HEK293 (cell line): ENCODE results near the gene CFAP119.

Experiments used
- CTCF ChIA-PET: fragments of 350-600 bp; formaldehyde crosslinking; extraction: SDS; loops from one replicate; lab custom pipeline; 2021; ENCODE audit warnings: antibody characterized with exemption; lab: Yijun Ruan, JAX
- POLR2A ChIA-PET: fragments of 300-600 bp; formaldehyde crosslinking; extraction: SDS; loops from one replicate; lab custom pipeline; 2020; ENCODE audit warnings: antibody characterized with exemption, inconsistent platforms; lab: Yijun Ruan, JAX
- H3K27ac ChIP-seq: fragments of 200-500 bp; sonication (Bioruptor generic); 2 replicates; pipeline ENCODE4 v1.5.1; 2014; ENCODE audit warnings: low read depth, low read length, control low read depth, inconsistent platforms; ENCODE audit errors: extremely low read depth
- H3K36me3 ChIP-seq, 2 experiments: fragments of 200-500 bp in 1 of 2; sonication (Bioruptor generic) in 1 of 2; 1 replicate in 1 of 2; 2 replicates in 1 of 2; pipeline ENCODE4 v1.5.1; 2014 to 2017; ENCODE audit warnings: inconsistent platforms in 2 of 2, low read length in 2 of 2; ENCODE audit not compliant: control insufficient read depth in 2 of 2, insufficient read depth in 1 of 2
- H3K4me1 ChIP-seq: fragments of 200-500 bp; sonication (Bioruptor generic); 2 replicates; pipeline ENCODE4 v1.5.1; 2014; ENCODE audit warnings: mild to moderate bottlenecking, low read length, inconsistent platforms; ENCODE audit not compliant: control insufficient read depth, insufficient read depth
- H3K4me3 ChIP-seq: 2 replicates; pipeline ENCODE4 v1.5.1; 2011; ENCODE audit warnings: low read depth, mild to moderate bottlenecking, control low read depth, low read length, moderate library complexity
- H3K9me3 ChIP-seq: fragments of 200-500 bp; sonication (Bioruptor generic); 2 replicates; pipeline ENCODE4 v1.5.1; 2014; ENCODE audit warnings: low read depth, low read length, inconsistent platforms; ENCODE audit not compliant: control insufficient read depth, insufficient read depth
- AEBP2 ChIP-seq: fragments of 450-650 bp; formaldehyde crosslinking; IDR thresholded peaks from 2 replicates; pipeline ENCODE4 v1.5.1; 2016; ENCODE audit warnings: missing biosample characterization, missing genetic modification characterization, borderline replicate concordance
- KLF16 ChIP-seq: fragments of 450-650 bp; formaldehyde crosslinking; IDR thresholded peaks from 2 replicates; pipeline ENCODE4 v1.5.1; 2017; ENCODE audit warnings: missing biosample characterization, missing genetic modification characterization
- RBAK ChIP-seq: fragments of 450-650 bp; formaldehyde crosslinking; IDR thresholded peaks from 2 replicates; pipeline ENCODE4 v1.5.1; 2016; ENCODE audit warnings: missing biosample characterization, missing genetic modification characterization
- TRIM28 ChIP-seq: IDR thresholded peaks from 2 replicates; pipeline ENCODE4 v1.6.1; 2011; ENCODE audit warnings: low read length, control low read depth, borderline replicate concordance
- ZNF10 ChIP-seq: fragments of 450-650 bp; formaldehyde crosslinking; IDR thresholded peaks from 2 replicates; pipeline ENCODE4 v1.5.1; 2017; ENCODE audit warnings: missing biosample characterization, missing genetic modification characterization
- ZNF112 ChIP-seq: fragments of 450-650 bp; formaldehyde crosslinking; IDR thresholded peaks from 2 replicates; pipeline ENCODE4 v1.5.0; 2017; ENCODE audit warnings: missing biosample characterization, missing genetic modification characterization
- ZNF324 ChIP-seq: fragments of 450-650 bp; formaldehyde crosslinking; IDR thresholded peaks from 2 replicates; pipeline ENCODE4 v1.5.1; 2016; ENCODE audit warnings: missing biosample characterization, missing genetic modification characterization
- ZNF394 ChIP-seq: fragments of 450-650 bp; formaldehyde crosslinking; IDR thresholded peaks from 2 replicates; pipeline ENCODE4 v1.5.1; 2016; ENCODE audit warnings: missing biosample characterization, missing genetic modification characterization, mild to moderate bottlenecking, moderate library complexity, borderline replicate concordance
- ZNF433 ChIP-seq: fragments of 450-650 bp; formaldehyde crosslinking; IDR thresholded peaks from 2 replicates; pipeline ENCODE4 v1.5.1; 2016; ENCODE audit warnings: missing biosample characterization, missing genetic modification characterization, low read depth
- ZNF501 ChIP-seq: fragments of 450-650 bp; formaldehyde crosslinking; IDR thresholded peaks from 2 replicates; pipeline ENCODE4 v1.5.1; 2016; ENCODE audit warnings: missing biosample characterization, missing genetic modification characterization
- ZNF571 ChIP-seq: fragments of 450-650 bp; formaldehyde crosslinking; IDR thresholded peaks from 2 replicates; pipeline ENCODE4 v1.5.0; 2017; ENCODE audit warnings: missing biosample characterization, missing genetic modification characterization
- ZNF585B ChIP-seq: fragments of 450-650 bp; formaldehyde crosslinking; IDR thresholded peaks from 2 replicates; pipeline ENCODE4 v1.5.1; 2016; ENCODE audit warnings: missing biosample characterization, missing genetic modification characterization

Gene CFAP119

GRCh38 chr16:30710971-30711370, 50.9 kb downstream of the CFAP119 start:
- H3K9me3 ChIP-seq, result no peaks in the 10 kb centered on the region
- peaks cover 84 to 97% of the 10 kb centered on the region in 2 experiments for H3K36me3 ChIP-seq
- TF ChIP-seq ZNF433 (tag by site-specific recombination), result no peak
- TF ChIP-seq ZNF501, result no peak
- no peak for TF ChIP-seq KLF16 (tag by site-specific recombination)
- TF ChIP-seq ZNF324 (tag by site-specific recombination), result no peak
- TF ChIP-seq ZNF585B (tag by site-specific recombination), result no peak
- TF ChIP-seq RBAK, result no peak
- TF ChIP-seq ZNF10, result no peak
- no peak for TF ChIP-seq ZNF112 (tag by site-specific recombination)
- TF ChIP-seq ZNF571 (tag by site-specific recombination), result no peak
- TF ChIP-seq TRIM28, result no peak
- no peak for TF ChIP-seq ZNF394 (tag by site-specific recombination)
- no peak for TF ChIP-seq AEBP2 (tag by site-specific recombination)
- TF ChIP-seq, all 188 proteins: peak for 0
- POLR2A ChIA-PET, result interaction anchor here (0.5 to 3.8 kb wide), 3 partner anchors 25 to 94 kb away, joined by 3 to 14 read pairs (median 3); partner anchors contain the start of gene PHKG2
- CTCF ChIA-PET, result interaction anchor here (1.1 kb wide), 1 partner anchor 12 kb away, joined by 3 read pairs; no protein-coding TSS in a partner anchor
- Histone ChIP-seq H3K4me3 (no peak overlapping the region), H3K27ac (no peak overlapping the region), H3K4me1 (no peaks in the 10 kb centered on the region)
